ENCODE results near the gene ZHX3. TPM values are rescaled to one million over a fixed set of nuclear protein-coding genes. Genes with fewer than 3 reads are reported as not detected.

Gene ZHX3
- total and polyA plus RNA-seq, 9 of the 15 experiments (the other 6 are each of a cell fraction or from before 2014, with no cell fraction given), result 0.80 to 14.6 (median 4.9) TPM

DNA sequence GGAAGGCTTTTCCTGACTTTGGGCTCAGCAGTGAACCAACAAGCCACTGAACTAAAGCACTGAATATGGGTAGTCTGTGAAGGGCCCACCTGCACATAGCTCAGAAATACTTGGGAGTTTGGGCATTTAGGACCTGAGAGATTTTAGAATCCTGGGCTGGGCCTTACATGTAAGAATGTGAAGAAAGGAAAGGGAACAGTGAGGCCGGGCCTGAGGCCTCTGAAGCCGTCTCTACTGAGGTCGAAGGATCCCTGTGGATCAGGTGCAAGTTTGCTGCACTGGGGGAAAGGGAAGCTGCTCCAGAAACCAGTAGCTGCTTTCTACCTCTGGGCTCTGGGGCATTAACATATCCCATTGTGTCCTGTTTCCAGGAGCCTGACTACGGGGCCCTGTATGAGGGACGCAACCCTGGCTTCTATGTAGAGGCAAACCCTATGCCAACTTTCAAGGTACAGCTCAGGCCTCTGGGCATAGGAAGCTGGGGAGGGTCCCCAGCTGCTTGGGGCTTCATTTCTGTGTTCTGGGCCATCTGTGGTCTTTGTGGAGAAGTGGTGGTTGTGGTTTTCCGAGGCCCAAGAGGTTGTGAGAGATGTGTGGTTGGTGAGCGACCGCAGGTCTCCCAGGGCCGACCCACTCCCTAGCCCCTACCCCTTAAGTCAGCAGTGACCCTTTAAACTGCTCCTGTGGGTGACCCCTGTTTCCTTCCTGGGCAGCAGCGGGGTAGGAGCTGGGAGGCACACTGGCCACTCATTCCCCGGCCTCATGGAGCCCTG is 149.9 kb downstream of the ZHX3 start:
- ATAC-seq (no peak), DNase-seq (ENCODE audit: extremely low read depth in 1 of 4, low spot score in 3 of 4) (no peak), FAIRE-seq (no peak)
- Histone ChIP-seq H3K27ac (ENCODE audit: extremely low read depth, low read depth, low read length) (no peak overlapping the region), H3K9me3 (replicated peaks; ENCODE audit: control insufficient read depth, insufficient read depth, low read depth, low read length) (no peaks in the 10 kb centered on the region), H4K20me1 (replicated peaks; ENCODE audit: control insufficient read depth, insufficient read depth, low read length) (peaks cover 1% of the 10 kb centered on the region; the same call in 1 of the 2 replicates), H3K4me1 (replicated peaks in 1 of 2; ENCODE audit: control insufficient read depth in 2 of 2, insufficient read depth in 2 of 2, low read length in 2 of 2) (no peaks in the 10 kb centered on the region), H3K4me3 (no peak overlapping the region), H2AFZ (ENCODE audit: low read depth, low read length) (no peak overlapping the region), H3K79me2 (ENCODE audit: control insufficient read depth, insufficient read depth, low read length) (no peaks in the 10 kb centered on the region), H3K36me3 (ENCODE audit: control insufficient read depth, insufficient read depth, low read length) (peaks cover 86% of the 10 kb centered on the region; the same call in 2 of the 3 replicates), H3K27me3 (ENCODE audit: control insufficient read depth in 2 of 2, insufficient read depth in 2 of 2, low read length in 2 of 2) (no peaks in the 10 kb centered on the region), H3K9ac (ENCODE audit: insufficient read depth in 1 of 2, low read depth in 2 of 2, low read length in 2 of 2) (no peak overlapping the region), H3K4me2 (ENCODE audit: insufficient read depth, low read length) (no peak overlapping the region), H3K9me1 (ENCODE audit: control insufficient read depth, insufficient read depth, low read length) (peaks cover 2% of the 10 kb centered on the region)
- in situ Hi-C loops (cut with MboI), result no loop called here
- BruUV-seq (replicated peaks), result no TSS peak
- ChIA-PET POLR2A (interaction anchor here (0.6 to 2.3 kb wide), 3 partner anchors 9 to 21 kb away, joined by 3 to 7 read pairs (median 3); no protein-coding TSS in a partner anchor), CTCF (ENCODE audit: low intra/inter-chr PET ratio) (no interaction called here)
- 87% methylated on average over 11 of the region's 11 CpGs for WGBS (ENCODE audit: insufficient coverage, low coverage, missing lambda C conversion rate)
- TF ChIP-seq ZNF232 (CRISPR knock-in tag; IDR thresholded peaks at IDR 0.05) (no peak), RFX5 (IDR thresholded peaks at IDR 0.05; ENCODE audit: low read depth, low read length) (no peak), GABPA (tag; conservative IDR thresholded peaks at IDR 0.05; ENCODE audit: low read depth) (no peak)
- intact Hi-C loops (cut with micrococcal nuclease), result no loop called here

- Histone ChIP-seq H2AFZ (ENCODE audit: low read depth, low read length) (no peak overlapping the region), H3K9ac (ENCODE audit: insufficient read depth in 1 of 2, low read depth in 2 of 2, low read length in 2 of 2) (no peak overlapping the region), H3K4me3 (no peak overlapping the region), H3K27me3 (ENCODE audit: control insufficient read depth in 2 of 2, insufficient read depth in 2 of 2, low read length in 2 of 2) (no peaks in the 10 kb centered on the region), H3K79me2 (ENCODE audit: control insufficient read depth, insufficient read depth, low read length) (no peaks in the 10 kb centered on the region), H3K9me3 (replicated peaks; ENCODE audit: control insufficient read depth, insufficient read depth, low read depth, low read length) (no peaks in the 10 kb centered on the region), H3K9me1 (ENCODE audit: control insufficient read depth, insufficient read depth, low read length) (peaks cover 2% of the 10 kb centered on the region), H3K36me3 (ENCODE audit: control insufficient read depth, insufficient read depth, low read length) (peaks cover 86% of the 10 kb centered on the region; the same call in 2 of the 3 replicates), H4K20me1 (replicated peaks; ENCODE audit: control insufficient read depth, insufficient read depth, low read length) (no peaks in the 10 kb centered on the region; the same call in 1 of the 2 replicates), H3K27ac (ENCODE audit: extremely low read depth, low read depth, low read length) (no peak overlapping the region), H3K4me2 (ENCODE audit: insufficient read depth, low read length) (no peak overlapping the region), H3K4me1 (replicated peaks in 1 of 2; ENCODE audit: control insufficient read depth in 2 of 2, insufficient read depth in 2 of 2, low read length in 2 of 2) (no peaks in the 10 kb centered on the region)
- FAIRE-seq (no peak), ATAC-seq (no peak; the same call in 2 of the 3 replicates), DNase-seq (ENCODE audit: extremely low read depth in 1 of 4, low spot score in 3 of 4) (no peak)
- ChIA-PET POLR2A (interaction anchor here (0.6 to 0.8 kb wide), 3 partner anchors 14 to 332 kb away, joined by 3 to 5 read pairs (median 3); no protein-coding TSS in a partner anchor), CTCF (ENCODE audit: low intra/inter-chr PET ratio) (no interaction called here)
- WGBS (ENCODE audit: insufficient coverage, low coverage, missing lambda C conversion rate), result 78% methylated on average over 3 of the region's 3 CpGs
- BruUV-seq (replicated peaks), result no TSS peak
- intact Hi-C loops (cut with micrococcal nuclease), result no loop called here
- TF ChIP-seq SIN3A (IDR thresholded peaks at IDR 0.05; ENCODE audit: borderline replicate concordance in 2 of 2, control insufficient read depth in 1 of 2, low read depth in 2 of 2, low read length in 2 of 2), result no peak
- TF ChIP-seq SMARCA5 (IDR thresholded peaks at IDR 0.05), result no peak
- in situ Hi-C loops (cut with MboI), result no loop called here
Observed at GRCh38 chr20:41167118-41167470, 150.4 kb downstream of the ZHX3 start.
